Islet precursor cell (in vitro differentiated cells): ENCODE data around the gene HPCAL1.

ENCODE experiments used
- DNase-seq: peaks from one replicate; pipeline ENCODE4 v3.0.0-alpha.2; 2018

HPCAL1 gene

DNA sequence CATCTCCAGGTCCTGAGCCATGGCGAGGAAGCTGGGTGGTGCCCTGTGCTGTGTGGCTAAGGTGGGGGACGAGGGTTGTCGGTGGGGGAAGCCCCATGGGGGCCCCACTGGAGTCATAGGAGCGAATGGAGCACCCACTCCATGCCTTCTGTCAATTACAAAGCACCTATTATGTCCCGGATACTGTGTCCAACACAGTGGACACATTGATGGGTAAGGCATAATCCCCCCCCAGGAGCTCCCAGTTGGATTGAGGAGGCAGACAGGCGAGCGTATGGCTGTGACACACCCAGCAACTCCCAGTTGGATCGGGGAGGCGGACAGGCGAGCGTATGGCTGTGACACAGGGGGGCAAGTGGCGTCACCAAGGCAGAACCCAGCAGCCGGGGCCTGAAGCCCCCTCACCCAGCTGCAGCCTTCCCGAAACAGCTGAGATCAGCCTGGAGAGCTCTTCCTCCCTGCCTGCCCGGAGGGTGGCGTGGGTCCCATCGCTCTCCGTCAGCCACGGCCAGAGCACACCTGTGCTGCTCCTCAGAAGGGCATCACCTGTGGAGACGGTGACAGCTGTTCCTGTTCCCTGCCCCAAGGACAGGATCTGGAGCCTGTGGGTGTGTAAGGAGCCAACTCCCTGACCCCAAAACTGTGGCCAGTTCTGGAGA lies 69.6 kb downstream of the HPCAL1 start:
- DNase-seq: no peak

DNA sequence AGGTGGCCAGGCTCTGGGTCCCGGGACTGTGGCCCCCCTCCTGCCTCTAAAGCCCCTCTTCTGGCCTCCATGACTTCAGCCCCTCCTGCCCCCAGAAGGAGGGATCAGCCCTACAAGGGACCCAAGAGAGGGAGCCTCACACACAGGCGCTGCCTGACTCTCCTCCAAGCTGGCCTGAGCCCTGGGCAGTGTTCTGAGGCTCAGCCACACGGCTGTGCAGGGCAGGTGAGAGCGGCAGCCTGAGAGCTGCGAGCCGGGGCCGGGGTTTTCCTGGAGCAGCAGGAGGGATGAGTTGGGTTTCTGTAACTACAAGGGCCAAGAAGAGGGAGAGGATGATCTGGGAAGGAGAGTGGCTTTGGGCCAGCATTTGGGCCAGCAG lies 70.1 kb downstream of the HPCAL1 start:
- no peak for DNase-seq

DNA sequence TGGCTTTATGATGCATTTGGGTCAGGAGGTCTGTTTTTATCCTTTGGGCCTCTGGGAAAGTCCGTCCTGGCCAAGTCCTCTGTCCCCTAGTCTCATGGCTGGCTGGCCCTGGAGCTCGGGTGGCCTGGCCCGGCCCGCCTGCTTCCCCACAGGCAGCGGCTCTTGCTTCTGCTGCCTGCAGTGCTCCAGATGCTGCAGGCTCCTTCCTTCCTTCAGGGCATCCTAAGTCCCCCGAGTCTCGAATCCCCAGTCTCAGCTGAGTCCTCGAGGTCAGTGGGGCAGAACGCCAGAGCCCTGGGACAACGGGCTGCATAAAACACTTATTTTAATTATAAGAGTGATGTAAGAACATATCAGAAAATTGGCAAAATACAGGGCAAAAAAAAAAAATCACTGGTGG lies 71.2 kb downstream of the HPCAL1 start:
- no peak for DNase-seq

DNA sequence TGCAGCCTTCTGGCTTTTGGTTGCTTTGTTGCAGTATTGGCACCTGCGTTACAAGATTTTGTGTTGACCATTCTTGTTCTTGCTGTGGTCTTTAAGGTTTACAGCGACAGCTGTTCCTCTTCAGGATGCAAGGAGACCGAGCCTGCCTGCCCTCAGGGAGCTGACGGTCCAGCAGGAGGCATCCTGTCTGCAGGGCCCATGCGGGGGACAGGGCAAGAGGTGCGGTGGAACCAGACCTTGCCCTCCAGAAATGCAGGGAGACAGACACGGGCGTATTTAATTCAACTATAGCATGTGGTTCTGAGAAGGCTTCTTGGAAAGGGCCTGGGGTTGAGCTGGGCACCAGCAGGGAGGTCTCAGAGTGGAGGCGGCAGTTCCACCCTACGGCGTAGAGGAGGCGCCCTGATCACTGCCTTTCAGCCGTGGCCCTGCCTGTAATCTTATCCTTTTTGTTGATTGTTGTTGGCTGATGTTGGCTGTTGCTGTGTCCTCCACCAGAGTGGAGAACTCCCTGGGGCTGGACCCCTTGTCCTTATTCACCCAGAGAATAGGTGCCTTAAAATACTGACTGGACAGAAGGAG lies 71.7 kb downstream of the HPCAL1 start:
- no peak for DNase-seq

DNA sequence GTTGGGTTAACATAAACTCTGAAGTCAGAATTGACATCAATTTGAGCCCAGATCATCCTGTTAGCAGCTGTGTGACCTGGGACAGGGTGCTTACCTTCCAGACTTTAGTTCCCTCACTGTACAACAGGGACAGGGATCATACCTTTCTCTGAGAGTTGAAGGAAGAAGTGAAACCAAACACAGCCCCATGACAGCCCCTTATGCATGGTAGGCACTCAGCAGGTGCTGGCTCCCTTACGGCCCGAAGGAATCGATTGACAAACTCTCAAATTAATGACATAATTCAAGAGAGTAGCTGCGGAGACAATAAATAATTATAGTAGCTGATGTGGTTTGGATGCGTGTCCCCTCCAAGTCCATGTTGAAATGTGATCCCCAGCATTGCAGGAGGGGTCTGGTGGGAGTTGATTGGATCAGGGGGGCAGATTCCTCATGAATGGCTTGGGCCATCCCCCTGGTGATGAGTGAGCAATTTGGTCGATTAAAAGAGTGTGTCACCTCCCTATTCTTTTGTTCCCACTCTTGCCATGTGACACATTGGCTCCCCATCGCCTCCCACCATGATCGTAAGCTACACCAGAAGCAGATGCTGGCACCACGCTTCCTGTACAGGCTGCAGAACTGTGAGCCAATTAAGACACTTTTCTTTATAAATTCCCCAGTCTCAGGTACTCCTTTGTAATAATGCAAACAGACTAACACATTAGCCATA lies 73.0 kb downstream of the HPCAL1 start:
- DNase-seq: no peak

DNA sequence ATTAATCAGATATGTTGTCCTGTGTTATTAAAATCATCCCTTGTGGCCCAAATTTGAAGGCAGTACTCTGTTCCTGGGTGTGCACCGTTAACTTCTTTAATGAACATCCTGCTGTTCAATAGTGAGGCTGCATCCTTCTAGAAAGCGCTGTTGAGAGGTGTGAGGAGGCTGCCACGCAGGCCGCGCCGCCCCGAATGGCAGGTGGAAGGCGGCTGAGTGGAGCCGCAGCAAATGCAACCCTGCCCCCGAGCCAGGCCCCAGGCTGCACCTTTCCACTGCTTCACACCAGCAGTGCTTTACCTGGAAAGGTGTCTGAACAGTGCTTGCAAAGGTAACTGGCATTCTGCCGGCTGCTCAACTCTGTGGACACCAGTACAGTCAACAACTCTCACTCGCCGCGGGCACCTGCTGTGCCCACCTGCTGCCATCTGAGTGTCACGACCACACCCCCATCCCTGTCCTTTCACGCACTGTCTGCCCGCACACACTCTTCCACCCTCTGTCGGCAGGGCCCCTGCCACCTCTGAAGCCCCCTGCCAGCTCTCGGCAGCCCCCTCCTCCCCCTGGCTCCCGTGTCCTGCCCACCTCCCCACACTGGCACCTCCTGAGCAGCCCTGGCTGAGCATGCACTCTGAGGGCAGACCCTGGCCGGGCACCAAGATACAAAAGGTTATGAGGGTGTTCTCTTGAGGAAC lies 74.5 kb downstream of the HPCAL1 start:
- DNase-seq: no peak

DNA sequence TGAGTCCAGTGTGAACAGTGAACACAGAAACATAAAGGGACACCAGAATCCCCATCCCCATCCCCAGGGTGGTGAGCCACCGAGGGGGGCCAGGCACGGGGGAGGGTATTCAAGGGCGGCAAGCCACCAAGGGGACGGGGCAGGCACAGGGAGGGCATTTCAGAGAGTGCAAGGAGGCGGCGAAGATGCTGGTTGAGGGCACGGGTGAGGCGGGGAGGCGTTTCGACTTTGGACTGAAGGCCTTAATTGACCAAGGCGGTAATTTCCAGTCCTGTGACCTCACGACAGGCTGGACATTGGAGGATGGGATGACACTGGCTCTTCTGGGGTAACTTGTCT lies 75.0 kb downstream of the HPCAL1 start:
- no peak for DNase-seq

DNA sequence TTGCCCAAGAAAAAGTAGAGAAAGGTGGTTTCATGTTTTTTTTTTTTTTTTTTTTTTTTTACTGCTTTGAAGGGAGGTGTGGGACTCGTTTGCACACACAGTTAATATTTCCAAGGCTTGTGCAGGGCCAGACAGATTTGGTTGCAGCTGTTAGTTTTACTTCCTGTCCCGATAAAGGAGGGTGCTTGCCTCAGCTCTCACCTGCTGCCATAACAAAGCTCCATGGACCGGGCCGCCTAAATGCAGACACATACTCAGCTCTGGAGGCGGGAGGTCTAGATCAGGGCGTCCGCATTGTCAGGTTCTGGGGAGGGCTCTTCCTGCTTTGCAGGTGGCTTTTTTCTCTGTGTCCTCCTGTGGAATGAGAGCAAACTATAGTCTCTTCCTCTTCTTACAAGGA lies 75.5 kb downstream of the HPCAL1 start:
- no peak for DNase-seq

DNA sequence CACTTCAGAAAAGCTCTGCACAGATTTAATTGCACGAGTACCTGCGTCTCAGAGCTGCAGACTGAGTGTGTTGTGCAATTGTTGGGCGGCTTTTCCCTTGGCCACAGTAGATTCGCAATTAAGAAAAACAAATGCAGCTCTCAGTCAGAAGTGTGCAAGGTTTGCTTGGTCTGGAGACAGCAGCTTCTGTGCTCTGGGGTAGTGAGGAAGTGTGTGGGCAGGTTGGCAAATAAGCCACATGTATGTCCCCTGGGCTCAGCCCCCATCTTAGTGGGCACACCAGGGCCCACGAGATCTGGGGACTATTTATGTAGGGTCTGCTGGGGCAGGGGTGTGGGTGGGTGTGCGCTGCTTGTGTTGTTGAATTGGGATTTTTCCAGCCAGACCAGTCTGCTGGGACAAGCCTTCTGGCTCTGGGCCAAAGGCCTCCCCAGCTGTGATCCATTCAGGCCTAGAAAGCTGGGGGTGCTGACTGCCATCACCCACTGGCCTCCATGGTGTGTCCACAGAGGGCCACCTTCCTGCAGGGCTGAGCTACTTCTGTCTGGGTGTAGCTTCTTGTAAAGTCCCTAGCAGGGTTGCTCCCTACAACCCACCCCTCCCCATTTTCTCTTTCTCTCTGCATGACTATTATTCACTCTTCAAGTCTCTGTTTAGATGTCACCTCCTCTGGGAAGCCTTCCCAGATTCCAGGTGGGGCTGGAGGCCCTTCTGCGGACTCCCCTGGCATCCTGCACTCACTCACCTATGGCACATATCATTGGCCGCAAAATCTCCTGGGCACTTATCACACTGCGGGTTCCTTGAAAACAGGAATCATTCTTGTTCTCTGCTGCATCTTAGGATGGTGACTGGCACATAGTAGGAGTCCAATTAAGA lies 77.6 kb downstream of the HPCAL1 start:
- DNase-seq: no peak

DNA sequence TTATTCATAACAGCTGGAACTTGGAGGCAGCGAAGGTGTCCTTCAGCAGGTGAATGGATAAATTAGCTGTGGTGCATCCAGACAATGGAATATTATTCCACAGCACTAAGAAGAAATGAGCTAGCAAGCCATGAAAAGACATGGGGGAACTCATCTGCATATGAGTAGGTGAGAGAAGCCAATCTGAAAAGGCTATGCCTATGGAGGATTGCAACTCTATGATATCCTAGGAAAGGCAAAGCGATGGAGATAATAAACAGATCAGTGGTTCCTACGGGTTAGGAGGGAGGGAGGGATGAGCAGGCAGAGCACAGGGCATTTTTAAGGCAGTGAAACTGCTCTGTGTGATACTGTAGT lies 79.3 kb downstream of the HPCAL1 start:
- DNase-seq: no peak

DNA sequence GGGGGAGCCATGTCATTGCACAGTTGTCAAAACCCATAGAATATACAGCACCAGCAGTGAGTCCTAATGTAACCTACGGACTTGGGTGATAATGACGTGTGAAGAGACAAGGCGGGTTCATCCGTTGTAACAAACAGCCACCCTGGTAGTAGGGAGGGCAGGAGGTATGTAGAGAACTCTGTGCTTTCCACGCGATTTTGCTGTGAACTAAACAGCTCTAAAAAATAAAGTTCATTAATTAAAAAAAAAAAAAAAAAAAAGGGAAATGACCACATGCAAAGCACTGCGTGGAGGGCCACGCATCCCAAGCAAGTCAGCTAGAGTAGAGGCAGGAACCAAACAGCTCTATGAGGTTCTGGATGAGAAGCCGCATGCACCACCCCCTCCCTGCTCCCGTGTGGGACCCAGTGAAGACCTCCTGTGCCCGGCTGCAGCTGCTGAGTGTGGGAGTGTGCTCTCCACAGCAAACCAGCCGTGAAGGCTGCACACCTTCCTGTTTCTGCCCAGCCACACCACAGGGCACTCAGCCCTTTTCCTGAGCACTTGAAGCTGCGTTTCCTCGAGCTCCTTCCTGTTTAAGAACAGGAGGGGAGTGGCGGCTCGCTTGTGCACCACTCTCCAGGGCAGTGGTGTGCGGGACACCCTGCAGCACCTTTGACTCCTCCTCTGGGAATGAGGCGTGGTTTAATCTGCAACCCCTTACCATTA lies 79.8 kb downstream of the HPCAL1 start:
- no peak for DNase-seq

DNA sequence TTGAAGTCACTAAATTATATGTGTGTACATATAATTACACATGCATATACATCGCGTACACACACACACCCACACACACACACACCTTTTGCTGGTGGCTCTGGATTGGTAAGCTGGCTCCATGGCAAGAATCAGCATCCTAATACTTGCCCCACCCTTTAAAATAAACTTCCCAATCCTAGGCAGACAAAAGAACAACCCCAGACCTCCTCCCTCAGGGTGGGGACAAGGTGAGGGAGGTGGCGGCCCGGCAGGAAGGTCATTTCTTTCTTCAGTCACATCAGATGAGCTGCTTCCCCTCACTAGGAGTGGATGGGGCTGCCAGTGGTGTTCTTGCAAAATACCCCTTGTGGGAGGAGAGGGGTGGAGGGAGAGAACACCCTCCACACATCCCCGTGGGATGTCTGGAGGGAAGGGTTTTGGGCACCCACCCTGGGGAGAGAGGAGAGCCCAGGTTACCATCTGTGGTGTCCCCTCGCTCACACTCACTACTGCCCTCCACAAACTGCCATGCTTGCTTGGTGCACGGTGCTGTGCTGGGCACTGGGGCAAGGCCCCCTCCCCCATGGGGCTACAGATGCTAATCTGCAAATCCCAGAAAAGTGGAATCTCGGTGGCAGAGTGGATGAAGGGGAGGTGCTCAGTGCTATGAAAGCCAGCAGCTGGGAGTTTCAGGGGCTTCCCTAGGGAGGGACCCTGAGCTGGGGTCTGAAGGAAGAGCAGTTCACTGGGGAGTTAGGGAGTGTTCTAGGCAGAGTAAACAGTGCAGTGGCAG lies 81.4 kb downstream of the HPCAL1 start:
- no peak for DNase-seq

DNA sequence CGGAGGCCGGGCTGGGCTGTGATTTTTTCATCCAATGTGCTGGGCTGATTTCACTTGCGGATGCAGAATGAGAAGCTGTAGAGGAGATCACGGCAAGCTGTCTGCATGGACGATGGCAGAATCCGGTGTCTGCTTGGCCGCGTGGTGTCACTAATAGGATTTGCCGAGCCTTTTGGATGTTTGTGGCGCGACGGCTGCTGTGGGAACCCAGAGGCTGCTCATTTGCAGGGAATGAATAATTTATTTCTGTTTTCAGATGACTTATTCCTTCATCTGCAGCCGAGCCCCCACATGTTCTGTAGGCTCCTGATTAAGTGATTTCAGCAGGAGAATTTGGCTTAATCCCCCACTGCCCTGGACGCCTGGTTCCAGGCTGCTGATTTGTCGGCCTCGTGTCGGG lies 82.8 kb downstream of the HPCAL1 start:
- DNase-seq: no peak

DNA sequence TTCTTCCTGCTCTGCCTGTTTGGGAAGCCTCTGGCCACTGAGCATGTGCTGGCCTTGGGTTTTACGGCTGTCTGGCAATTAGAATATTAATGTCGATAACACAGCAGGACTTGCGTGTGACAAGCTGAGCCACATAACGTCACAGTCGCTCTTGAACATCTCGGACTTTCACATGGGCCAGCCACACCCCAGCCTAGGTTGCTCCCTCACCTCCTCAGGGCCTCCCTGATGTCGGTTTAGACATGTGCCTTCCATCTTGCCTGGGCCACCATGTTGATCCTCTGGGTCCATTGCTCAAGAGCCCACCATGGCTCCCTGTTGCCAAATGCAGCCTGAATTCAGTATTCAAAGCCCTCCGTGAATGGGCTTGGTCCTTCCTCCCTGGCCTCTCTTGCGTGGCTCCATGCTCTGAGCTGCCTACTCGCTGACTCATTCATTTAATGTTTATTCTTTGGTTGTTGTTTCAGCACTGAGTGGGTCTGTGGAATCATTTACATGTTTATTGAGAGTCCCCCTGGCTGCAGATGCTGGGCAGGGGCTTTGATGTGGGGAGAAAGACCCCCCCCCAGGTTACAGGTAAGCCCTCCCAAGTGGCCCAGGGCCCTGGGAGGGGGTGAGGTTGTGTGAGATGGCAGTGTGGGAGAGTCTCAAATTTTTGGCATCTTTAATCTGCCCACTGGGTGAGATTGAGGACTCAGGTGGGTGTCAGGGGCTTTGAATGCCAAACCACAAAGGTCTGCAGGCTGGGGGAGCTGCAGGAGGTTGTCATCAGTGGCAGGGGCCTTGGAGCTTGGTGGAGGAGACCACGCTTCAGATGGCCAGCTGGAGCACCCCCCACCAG lies 83.4 kb downstream of the HPCAL1 start:
- no peak for DNase-seq

DNA sequence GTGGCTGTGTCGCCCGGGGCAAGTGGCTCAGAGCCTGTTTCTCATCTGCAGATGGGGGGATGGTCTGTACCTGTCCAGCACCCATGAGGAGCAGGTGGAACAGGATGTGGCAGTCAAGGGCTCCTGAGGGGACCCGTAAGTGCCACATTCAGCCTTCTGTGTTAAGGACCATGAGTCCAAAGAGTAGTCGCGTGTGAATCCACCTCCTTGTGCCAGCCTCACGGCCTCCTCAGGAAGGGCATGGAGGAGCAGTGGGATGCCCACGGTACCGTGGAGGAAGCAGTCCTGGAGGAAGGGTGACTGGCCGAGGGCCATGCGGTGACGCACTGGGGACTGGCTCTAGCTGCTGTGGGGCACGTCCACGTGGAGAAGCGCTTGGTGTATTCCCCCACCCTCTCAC lies 84.3 kb downstream of the HPCAL1 start:
- DNase-seq: no peak

DNA sequence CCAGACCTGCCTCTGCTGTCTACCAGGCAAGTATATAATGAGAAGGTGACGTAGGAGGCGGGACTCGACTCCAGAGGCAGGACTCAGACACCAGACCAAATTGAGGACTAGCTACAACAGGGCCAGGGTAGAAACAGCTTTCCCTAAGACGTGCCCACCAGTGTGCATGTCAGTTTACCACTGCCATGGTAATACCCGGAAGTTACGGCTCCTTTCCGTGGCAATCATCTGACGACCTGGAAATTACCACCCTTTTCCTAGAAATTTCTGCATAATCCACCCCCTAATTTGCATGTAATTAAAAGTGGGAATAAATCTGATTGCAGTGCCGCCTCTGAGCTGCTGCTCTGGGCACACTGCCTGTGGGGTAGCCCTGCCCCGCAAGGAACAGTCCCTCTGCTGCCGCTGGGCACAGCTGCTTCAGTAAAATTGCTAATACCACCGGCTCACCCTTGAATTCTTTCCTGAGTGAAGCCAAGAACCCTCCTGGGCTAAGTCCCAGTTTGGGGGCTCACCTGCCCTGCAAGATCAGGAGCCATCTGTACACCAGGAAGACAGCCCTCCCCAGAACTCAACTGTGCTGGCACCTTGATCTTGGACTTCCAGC lies 86.4 kb downstream of the HPCAL1 start:
- no peak for DNase-seq

DNA sequence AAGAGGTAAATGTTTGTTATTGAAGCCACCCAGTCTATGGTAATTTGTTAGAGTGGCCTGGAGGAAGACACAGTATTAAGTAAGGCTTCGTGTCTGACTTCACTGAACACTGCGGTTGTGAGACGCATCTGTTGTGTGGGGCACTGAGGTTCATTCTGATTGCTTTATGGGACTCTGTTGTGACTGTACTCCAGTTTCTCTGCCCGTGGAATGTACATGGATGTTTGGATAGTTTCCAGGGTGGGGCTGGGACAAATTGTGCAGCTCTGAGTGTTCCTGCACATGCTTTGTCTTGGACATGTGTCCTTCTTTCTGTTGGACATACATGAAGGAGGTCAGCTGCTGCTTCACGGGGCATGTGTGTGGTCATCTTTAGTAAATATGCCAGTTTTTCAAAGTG lies 86.9 kb downstream of the HPCAL1 start:
- no peak for DNase-seq

DNA sequence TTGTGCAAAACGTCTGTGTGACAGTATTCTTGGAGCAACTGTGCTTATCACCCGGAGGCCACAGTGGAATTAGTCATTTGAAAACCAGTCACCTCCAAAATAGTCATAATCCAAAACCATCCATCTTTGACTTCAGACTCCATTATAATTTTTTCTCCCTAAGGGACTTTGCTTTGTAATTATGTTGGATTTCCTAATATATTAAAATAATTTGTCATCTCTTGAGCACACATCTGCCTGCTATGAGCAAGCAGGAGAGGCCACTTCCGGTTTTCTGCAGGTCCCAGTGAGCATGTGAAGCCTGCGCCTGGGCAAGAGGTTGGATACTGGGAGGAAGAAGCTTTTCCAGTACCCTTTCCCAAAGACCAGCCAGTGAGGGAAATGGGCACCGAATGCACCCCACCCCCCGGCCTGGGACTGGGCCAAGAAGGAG lies 87.7 kb downstream of the HPCAL1 start:
- no peak for DNase-seq

DNA sequence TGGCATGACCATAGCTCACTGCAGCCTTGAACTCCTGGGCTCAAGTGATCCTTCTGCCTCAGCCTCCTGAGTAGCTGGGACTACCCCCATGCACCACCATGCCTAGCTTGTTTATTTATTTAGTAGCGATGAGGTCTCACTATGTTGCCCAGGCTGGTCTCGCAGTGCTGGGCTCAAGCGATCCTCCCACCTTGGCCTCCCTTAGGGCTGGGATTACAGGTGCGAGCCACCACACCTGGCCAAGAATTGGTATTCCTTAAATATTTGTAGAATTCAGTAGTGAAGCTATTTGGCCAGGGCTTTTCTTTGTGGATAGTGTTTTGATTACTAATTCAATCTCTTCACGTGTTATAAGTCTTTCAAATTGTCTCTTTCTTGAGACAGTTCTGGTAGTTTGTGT lies 89.4 kb downstream of the HPCAL1 start:
- no peak for DNase-seq

DNA sequence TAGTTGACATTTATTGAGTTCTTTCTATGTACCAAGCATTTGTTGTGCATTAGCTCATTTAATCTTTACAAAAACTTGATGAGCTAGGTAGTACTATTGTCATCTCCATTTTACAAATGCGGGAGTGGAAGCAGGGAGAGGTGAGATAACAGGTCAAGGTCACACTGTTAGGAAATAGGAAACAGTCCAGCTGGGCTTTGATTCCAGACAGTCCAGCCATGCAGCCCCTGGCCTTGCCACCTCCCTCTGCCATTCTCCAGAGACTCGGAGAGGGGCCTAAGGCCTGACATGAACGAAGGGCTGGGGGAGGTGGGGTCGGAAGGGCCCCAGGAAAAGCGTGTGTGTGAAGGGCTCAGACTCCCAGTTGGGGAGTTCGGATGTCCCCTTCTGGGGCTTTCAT lies 89.8 kb downstream of the HPCAL1 start:
- no peak for DNase-seq
